Activated naive CD4-positive, alpha-beta T cell (primary cell): Measurements from ENCODE around the gene TRIO.

Source experiments
- DNase-seq, 4 experiments: peaks; one replicate each; lab custom pipeline; 2025; lab: John Stamatoyannopoulos, UW

TRIO gene

GRCh38 chr5:14167211-14167845 is 24.2 kb downstream of the TRIO start:
- no peak for DNase-seq

GRCh38 chr5:14168144-14168792 is 25.1 kb downstream of the TRIO start:
- no peak for DNase-seq

- DNase-seq = no peak
Observed at GRCh38 chr5:14168793-14169262, 25.7 kb downstream of the TRIO start.

- no peak for DNase-seq
Observed at GRCh38 chr5:14171046-14171445, 27.9 kb downstream of the TRIO start.

- no peak for DNase-seq
Observed at GRCh38 chr5:14171621-14172020, 28.5 kb downstream of the TRIO start.

- no peak for DNase-seq
Observed at GRCh38 chr5:14172149-14172795, 29.1 kb downstream of the TRIO start.

GRCh38 chr5:14173377-14174229 is 30.5 kb downstream of the TRIO start:
- DNase-seq = no peak

GRCh38 chr5:14174230-14174636 is 31.1 kb downstream of the TRIO start:
- DNase-seq = no peak

GRCh38 chr5:14175381-14175780 is 32.2 kb downstream of the TRIO start:
- no peak for DNase-seq

GRCh38 chr5:14176888-14177287 is 33.7 kb downstream of the TRIO start:
- DNase-seq = no peak

- DNase-seq = no peak
Observed at GRCh38 chr5:14177634-14178033, 34.5 kb downstream of the TRIO start.

- no peak for DNase-seq
Observed at GRCh38 chr5:14178091-14178490, 34.9 kb downstream of the TRIO start.

GRCh38 chr5:14178671-14179211 is 35.6 kb downstream of the TRIO start:
- DNase-seq = no peak

GRCh38 chr5:14179446-14179845 is 36.3 kb downstream of the TRIO start:
- no peak for DNase-seq

- DNase-seq = no peak
Observed at GRCh38 chr5:14180437-14180836, 37.3 kb downstream of the TRIO start.

- DNase-seq = no peak
Observed at GRCh38 chr5:14181299-14181968, 38.3 kb downstream of the TRIO start.

- no peak for DNase-seq
Observed at GRCh38 chr5:14182761-14183160, 39.6 kb downstream of the TRIO start.

- no peak for DNase-seq
Observed at GRCh38 chr5:14183187-14183939, 40.2 kb downstream of the TRIO start.

GRCh38 chr5:14184082-14184481 is 40.9 kb downstream of the TRIO start:
- no peak for DNase-seq

- DNase-seq = no peak
Observed at GRCh38 chr5:14184725-14185124, 41.6 kb downstream of the TRIO start.
